ENCODE data around the gene GGA1.

DNA sequence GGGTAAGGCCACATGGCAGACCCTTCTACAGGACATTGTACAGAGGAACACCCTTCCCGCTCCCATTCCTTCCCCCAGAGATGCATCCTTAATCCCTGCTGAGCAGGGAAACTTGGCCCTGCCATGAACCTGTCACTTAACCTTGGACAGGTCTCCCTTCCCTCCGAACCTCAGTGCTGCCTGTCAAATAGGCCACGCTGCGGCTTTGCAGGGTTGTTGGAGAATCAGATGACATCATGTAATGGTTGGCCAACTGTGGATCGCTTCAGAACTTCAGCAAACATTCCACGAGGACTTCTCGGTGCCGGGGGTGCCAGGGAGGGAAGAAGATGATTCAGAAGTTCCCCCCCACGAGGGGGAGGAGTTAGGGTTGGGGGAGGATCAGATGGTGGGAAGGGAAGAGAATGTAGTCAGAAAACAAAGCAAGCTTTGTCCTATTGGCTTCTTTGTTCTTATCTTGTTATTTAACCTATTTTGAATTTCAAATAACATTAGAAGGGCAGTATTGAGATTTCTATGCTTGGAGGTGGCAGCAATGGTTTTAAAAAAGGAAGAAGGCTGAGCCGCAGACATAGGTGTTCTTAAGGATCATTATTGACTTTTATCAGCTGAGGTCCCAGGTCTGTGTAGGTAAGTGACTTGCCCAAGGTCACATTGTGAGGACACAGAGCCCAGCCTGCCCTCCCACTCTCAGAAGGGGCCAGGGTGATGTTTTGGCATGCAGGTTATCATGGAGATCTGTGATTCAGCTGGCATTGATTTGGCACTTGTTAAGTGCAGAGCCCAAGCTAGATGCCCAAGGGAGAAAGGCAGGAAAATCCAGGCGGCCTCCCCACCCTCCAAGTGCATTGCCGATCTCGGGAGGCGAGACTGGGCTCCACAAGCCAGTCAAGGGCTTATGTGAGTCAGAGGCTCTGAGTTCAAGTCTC is 45.2 kb upstream of the GGA1 start:
- TF ChIP-seq, protein P1, sequence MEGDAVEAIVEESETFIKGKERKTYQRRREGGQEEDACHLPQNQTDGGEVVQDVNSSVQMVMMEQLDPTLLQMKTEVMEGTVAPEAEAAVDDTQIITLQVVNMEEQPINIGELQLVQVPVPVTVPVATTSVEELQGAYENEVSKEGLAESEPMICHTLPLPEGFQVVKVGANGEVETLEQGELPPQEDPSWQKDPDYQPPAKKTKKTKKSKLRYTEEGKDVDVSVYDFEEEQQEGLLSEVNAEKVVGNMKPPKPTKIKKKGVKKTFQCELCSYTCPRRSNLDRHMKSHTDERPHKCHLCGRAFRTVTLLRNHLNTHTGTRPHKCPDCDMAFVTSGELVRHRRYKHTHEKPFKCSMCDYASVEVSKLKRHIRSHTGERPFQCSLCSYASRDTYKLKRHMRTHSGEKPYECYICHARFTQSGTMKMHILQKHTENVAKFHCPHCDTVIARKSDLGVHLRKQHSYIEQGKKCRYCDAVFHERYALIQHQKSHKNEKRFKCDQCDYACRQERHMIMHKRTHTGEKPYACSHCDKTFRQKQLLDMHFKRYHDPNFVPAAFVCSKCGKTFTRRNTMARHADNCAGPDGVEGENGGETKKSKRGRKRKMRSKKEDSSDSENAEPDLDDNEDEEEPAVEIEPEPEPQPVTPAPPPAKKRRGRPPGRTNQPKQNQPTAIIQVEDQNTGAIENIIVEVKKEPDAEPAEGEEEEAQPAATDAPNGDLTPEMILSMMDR (IDR thresholded peaks at IDR 0.05; ENCODE audit: low read length) = no peak
- no peak for TF ChIP-seq EZH2 (optimal IDR thresholded peaks at IDR 0.05; ENCODE audit: low read depth, low read length)
